Fibroblast of lung (primary cell): ENCODE data around the gene UBE2L6. TPM values are rescaled to one million over a fixed set of nuclear protein-coding genes. Genes with fewer than 3 reads are reported as not detected.

Experiments used
- DNase-seq, 2 donors: peaks; one replicate each; pipeline versions ENCODE4 v3.0.0 to v3.0.0-alpha.2; 2010; ENCODE audit warnings: low read depth in 2 of 2
- H2AFZ ChIP-seq: 2 replicates; pipeline ENCODE4 v1.5.1; 2012; ENCODE audit warnings: low read length, control low read depth, inconsistent platforms
- H3K27ac ChIP-seq: 2 replicates; pipeline ENCODE4 v1.5.1; 2011; ENCODE audit warnings: low read length, control low read depth; ENCODE audit not compliant: insufficient read depth
- H3K27me3 ChIP-seq: 2 replicates; pipeline ENCODE4 v1.5.1; 2011; ENCODE audit warnings: mild to moderate bottlenecking, low read length; ENCODE audit not compliant: control insufficient read depth, insufficient read depth
- H3K36me3 ChIP-seq: 2 replicates; pipeline ENCODE4 v1.5.1; 2011; ENCODE audit warnings: low read length; ENCODE audit not compliant: control insufficient read depth, insufficient read depth
- H3K4me1 ChIP-seq: 2 replicates; pipeline ENCODE4 v1.5.1; 2011; ENCODE audit warnings: low read length; ENCODE audit not compliant: control insufficient read depth, insufficient read depth; ENCODE audit errors: extremely low read depth
- H3K4me2 ChIP-seq: 2 replicates; pipeline ENCODE4 v1.5.1; 2011; ENCODE audit warnings: low read length, control low read depth; ENCODE audit not compliant: insufficient read depth; ENCODE audit errors: extremely low read depth
- H3K4me3 ChIP-seq, 4 experiments: fragments of 200-600 bp in 1 of 4; sonication (generic) in 1 of 4; replicated peaks in 1 of 4; 2 replicates each; pipeline ENCODE4 v1.5.1; 2011 to 2016; ENCODE audit warnings: low read length in 4 of 4, low read depth in 3 of 4, mild to moderate bottlenecking in 3 of 4, control low read depth in 2 of 4, inconsistent platforms in 1 of 4, mixed read lengths in 1 of 4; ENCODE audit not compliant: insufficient read depth in 1 of 4; ENCODE audit errors: control extremely low read depth in 1 of 4
- H3K79me2 ChIP-seq: 2 replicates; pipeline ENCODE4 v1.5.1; 2012; ENCODE audit warnings: mild to moderate bottlenecking, low read length, inconsistent platforms; ENCODE audit not compliant: control insufficient read depth, insufficient read depth
- H3K9ac ChIP-seq: 2 replicates; pipeline ENCODE4 v1.5.1; 2011; ENCODE audit warnings: mild to moderate bottlenecking, low read length, control low read depth; ENCODE audit not compliant: insufficient read depth
- H3K9me3 ChIP-seq: 2 replicates; pipeline ENCODE4 v1.5.1; 2012; ENCODE audit warnings: low read depth, low read length; ENCODE audit not compliant: control insufficient read depth, insufficient read depth
- H4K20me1 ChIP-seq: 2 replicates; pipeline ENCODE4 v1.5.1; 2011; ENCODE audit warnings: low read length; ENCODE audit not compliant: control insufficient read depth, insufficient read depth; ENCODE audit errors: extremely low read depth
- EZH2 ChIP-seq: IDR thresholded peaks from 2 replicates; pipeline ENCODE4 v1.5.1; 2012; ENCODE audit warnings: low read length, control low read depth, mild to moderate bottlenecking; ENCODE audit errors: missing control alignments
- polyA plus RNA-seq, 2 donors: library from polyadenylated mRNA; depleted of rRNA in 1 of 2; stranded (reverse) in 1 of 2; unstranded in 1 of 2; fragments of >200 nt; gene quantifications; 2 replicates each; pipeline ENCODE4 v1.2.1, GENCODE V29; 2011 to 2012; ENCODE audit warnings: missing spikeins in 1 of 2
- total RNA-seq: library from RNA; depleted of rRNA; stranded (reverse); fragments of >200 nt; gene quantifications from 2 replicates; pipeline ENCODE4 v1.2.1, GENCODE V29; 2014
- TF ChIP-seq, protein P1 (sequence below), 2 donors: IDR thresholded peaks in 1 of 2; conservative IDR thresholded peaks in 1 of 2; 1 replicate in 1 of 2; 2 replicates in 1 of 2; pipeline ENCODE4 v1.5.1; 2011 to 2012; ENCODE audit warnings: low read length in 2 of 2, control low read depth in 1 of 2, inconsistent platforms in 1 of 2, low read depth in 1 of 2, mild to moderate bottlenecking in 1 of 2

The UBE2L6 gene
- total and polyA plus RNA-seq, 2 donors (not counting 1 experiment from before 2014, with no cell fraction given): 94.8 to 113 TPM

- no peak for TF ChIP-seq EZH2
- TF ChIP-seq, protein P1, sequence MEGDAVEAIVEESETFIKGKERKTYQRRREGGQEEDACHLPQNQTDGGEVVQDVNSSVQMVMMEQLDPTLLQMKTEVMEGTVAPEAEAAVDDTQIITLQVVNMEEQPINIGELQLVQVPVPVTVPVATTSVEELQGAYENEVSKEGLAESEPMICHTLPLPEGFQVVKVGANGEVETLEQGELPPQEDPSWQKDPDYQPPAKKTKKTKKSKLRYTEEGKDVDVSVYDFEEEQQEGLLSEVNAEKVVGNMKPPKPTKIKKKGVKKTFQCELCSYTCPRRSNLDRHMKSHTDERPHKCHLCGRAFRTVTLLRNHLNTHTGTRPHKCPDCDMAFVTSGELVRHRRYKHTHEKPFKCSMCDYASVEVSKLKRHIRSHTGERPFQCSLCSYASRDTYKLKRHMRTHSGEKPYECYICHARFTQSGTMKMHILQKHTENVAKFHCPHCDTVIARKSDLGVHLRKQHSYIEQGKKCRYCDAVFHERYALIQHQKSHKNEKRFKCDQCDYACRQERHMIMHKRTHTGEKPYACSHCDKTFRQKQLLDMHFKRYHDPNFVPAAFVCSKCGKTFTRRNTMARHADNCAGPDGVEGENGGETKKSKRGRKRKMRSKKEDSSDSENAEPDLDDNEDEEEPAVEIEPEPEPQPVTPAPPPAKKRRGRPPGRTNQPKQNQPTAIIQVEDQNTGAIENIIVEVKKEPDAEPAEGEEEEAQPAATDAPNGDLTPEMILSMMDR (conservative IDR thresholded peaks at IDR 0.05 in 1 of 2, IDR thresholded peaks at IDR 0.05 in 1 of 2; ENCODE audit: low read depth in 1 of 2, low read length in 2 of 2): no peak
- no peak overlapping the region for H3K4me3 ChIP-seq
These were observed 46.8 kb upstream of the UBE2L6 start for GRCh38 chr11:57614234-57614772.

DNA sequence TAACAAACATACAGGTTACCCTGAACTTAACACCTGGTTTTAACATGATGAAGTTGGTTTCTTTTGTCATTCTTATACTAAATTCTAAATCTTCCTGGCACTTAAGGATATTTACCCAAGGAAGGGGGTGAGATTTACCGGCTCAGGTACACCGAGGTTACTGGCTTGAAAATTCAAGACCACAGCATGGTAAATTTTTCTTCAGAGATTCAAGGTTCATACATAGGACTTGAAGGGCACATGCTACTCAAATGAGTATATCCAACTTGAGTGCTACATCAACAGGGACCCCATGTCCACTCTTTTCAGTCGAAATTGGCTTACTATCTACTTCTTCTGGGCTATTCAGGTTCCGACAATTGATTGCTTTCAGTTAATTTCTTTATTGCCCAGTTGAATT is 42.7 kb upstream of the UBE2L6 start:
- no peak overlapping the region for H3K27ac ChIP-seq
- H3K4me3 ChIP-seq: no peak overlapping the region
- no peaks in the 10 kb centered on the region for H3K9me3 ChIP-seq
- H3K4me2 ChIP-seq: no peak overlapping the region
- DNase-seq: no peak
- H3K36me3 ChIP-seq: peaks cover 2% of the 10 kb centered on the region
- H3K79me2 ChIP-seq: no peaks in the 10 kb centered on the region
- no peak overlapping the region for H3K9ac ChIP-seq
- no peaks in the 10 kb centered on the region for H3K4me1 ChIP-seq
- H4K20me1 ChIP-seq: no peaks in the 10 kb centered on the region
- TF ChIP-seq, protein P1 (conservative IDR thresholded peaks at IDR 0.05 in 1 of 2, IDR thresholded peaks at IDR 0.05 in 1 of 2; ENCODE audit: low read depth in 1 of 2, low read length in 2 of 2): no peak
- TF ChIP-seq EZH2: no peak
- no peak overlapping the region for H2AFZ ChIP-seq
- no peaks in the 10 kb centered on the region for H3K27me3 ChIP-seq

More at GRCh38 chr11:57614234-57614772, 46.8 kb upstream of the UBE2L6 start:
- Histone ChIP-seq H3K9ac (no peak overlapping the region), H3K4me2 (no peak overlapping the region), H3K9me3 (no peaks in the 10 kb centered on the region), H3K36me3 (no peaks in the 10 kb centered on the region), H3K4me1 (no peaks in the 10 kb centered on the region), H3K79me2 (no peaks in the 10 kb centered on the region), H3K27ac (no peak overlapping the region), H2AFZ (no peak overlapping the region), H4K20me1 (no peaks in the 10 kb centered on the region), H3K27me3 (peaks cover 4% of the 10 kb centered on the region)
- DNase-seq: no peak

DNA sequence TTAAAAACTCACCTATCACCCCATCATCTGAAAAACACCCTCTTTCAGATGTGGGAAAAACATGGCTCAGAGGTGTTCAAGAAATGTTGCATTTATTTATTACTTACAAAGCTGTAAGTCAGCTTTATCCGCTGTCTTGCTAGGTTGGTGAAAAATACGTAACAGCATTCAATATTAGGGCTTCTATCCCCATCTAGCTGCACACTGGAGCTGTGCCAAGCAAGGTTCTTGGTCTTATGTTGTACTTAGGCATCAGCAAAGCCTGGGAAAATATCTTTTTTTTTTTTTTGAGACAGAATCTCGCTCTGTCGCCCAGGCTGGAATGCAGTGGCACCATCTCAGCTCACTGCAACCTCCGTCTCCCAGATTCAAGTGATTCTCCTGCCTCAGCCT is 37.6 kb upstream of the UBE2L6 start:
- no peaks in the 10 kb centered on the region for H3K4me1 ChIP-seq
- H3K9ac ChIP-seq: no peak overlapping the region
- H3K4me2 ChIP-seq: no peak overlapping the region
- H3K9me3 ChIP-seq: no peaks in the 10 kb centered on the region
- no peaks in the 10 kb centered on the region for H4K20me1 ChIP-seq
- no peak overlapping the region for H2AFZ ChIP-seq
- DNase-seq: no peak
- no peaks in the 10 kb centered on the region for H3K79me2 ChIP-seq
- no peak for TF ChIP-seq EZH2
- TF ChIP-seq, protein P1 (conservative IDR thresholded peaks at IDR 0.05 in 1 of 2, IDR thresholded peaks at IDR 0.05 in 1 of 2; ENCODE audit: low read depth in 1 of 2, low read length in 2 of 2): no peak
- H3K27me3 ChIP-seq: no peaks in the 10 kb centered on the region
- H3K36me3 ChIP-seq: peaks cover 2% of the 10 kb centered on the region
- no peak overlapping the region for H3K27ac ChIP-seq
- H3K4me3 ChIP-seq: no peak overlapping the region
